GM19043 (cell line): Measurements from ENCODE around the gene PPP1R1A.

Experiments
- ATAC-seq: cut with Tn5 transposase; IDR thresholded peaks from one replicate; pipeline ENCODE4 v1.9.1; 2021; ENCODE audit warnings: low read depth; ENCODE audit not compliant: unreplicated experiment

The PPP1R1A gene

GRCh38 chr12:54588110-54588889 is at the start of gene PPP1R1A:
Gene PPP1R1A (minus strand): TSS chr12:54588659. CDS start chr12:54588488, 171 bp downstream.
- no peak for ATAC-seq

DNA sequence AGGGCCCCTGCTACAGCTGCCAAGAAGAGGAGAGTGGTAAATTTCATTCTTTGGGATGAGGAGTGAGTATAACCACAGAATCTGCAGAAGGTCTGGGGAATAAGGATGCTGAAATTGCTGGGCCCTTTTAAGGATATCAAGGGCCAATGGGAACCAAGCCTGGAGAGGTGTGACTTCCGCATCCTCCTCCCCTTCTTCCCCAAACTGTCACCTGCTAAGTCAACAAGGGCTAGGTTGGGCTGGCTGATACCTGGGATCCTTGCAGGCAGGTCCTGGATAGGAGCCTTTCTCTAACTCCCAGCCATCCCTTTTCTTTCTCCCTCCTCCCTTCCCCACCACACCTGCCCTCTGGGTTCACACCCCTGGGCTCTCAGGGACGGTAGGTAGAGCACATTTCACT is 46.3 kb upstream of the PPP1R1A start, which contains the start of gene LACRT:
Gene LACRT, minus strand, starts transcription at position 101 of the 400 bp plus-strand sequence. Its CDS starts 54 bp downstream, at position 47.
- no peak for ATAC-seq

DNA sequence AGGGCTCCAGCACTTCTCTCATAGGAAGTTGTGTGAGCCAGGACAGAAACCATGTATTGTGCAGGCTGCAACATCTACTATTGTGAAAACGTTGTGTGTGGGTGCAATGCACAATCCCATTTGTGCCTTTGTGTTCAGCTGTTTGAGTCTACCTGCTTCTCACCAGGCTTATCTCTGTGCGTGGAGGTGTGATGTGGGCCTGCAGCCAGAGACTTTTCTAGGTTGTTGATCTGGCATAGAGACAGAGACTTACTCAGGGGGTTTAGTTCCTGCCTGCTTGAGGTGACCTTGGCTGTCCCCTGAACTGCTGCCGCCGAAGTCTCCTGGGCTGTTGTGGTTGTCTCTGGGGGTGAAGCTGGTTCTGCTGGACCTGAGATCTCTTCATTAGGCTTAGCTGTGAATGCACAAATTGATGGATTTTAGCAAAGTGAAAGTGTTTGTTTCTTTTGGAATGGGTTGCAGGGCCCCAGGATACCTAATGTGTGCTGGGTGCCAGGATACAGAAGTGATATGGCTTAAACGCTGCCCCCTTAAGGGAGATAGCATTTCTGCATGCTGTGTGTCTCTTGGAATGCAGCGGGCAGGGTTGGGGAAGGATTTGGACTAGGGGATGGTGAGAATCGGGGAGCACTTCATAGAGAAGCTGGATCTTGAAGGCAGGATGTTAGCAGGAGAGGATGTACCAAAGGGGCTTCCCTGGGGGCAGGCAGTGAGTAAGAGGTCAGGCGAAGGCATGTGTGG is 43.7 kb upstream of the PPP1R1A start:
- no peak for ATAC-seq

DNA sequence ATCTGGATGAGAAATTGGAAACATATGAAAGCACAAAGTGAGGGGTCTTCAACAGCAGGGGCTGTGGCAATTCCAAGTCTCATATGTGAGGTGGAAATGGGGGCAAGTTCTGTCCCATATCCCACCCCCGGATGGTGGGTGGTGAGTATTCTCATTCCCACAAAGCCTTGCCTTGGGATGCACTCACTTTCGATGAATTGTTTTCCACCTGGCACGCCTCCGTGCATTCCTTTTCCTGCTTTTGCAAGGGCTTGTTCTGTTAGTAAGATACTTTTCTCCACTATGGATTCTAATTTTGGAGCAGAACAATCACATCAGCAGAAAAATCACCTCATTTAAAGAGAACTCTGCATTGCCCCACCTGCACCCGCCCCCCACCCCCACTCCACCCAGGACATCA is 43.1 kb upstream of the PPP1R1A start:
- no peak for ATAC-seq

- no peak for ATAC-seq
These were observed 41.5 kb upstream of the PPP1R1A start for GRCh38 chr12:54629925-54630324.

GRCh38 chr12:54628186-54628846 is 39.9 kb upstream of the PPP1R1A start:
- no peak for ATAC-seq

GRCh38 chr12:54627304-54627703 is 38.8 kb upstream of the PPP1R1A start:
- ATAC-seq: no peak

DNA sequence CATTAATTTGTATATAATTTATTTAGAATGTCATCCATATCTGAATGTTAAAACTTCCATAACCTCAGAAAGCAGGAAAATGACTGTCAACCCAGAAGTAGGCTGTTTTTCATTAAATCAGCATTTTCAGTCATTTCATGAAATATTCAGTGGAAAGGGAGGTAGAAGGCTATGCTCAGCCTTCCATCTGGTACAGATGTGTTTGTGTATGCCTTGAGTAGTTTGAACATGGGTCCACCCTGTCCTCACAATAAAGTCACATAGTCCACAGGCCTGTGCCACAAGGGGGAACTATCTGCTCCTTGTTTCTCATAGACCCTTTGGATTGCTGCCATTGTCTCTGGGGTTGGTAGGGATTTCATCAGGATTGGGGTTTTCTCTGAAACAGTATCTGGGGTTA is 37.1 kb upstream of the PPP1R1A start:
- no peak for ATAC-seq

DNA sequence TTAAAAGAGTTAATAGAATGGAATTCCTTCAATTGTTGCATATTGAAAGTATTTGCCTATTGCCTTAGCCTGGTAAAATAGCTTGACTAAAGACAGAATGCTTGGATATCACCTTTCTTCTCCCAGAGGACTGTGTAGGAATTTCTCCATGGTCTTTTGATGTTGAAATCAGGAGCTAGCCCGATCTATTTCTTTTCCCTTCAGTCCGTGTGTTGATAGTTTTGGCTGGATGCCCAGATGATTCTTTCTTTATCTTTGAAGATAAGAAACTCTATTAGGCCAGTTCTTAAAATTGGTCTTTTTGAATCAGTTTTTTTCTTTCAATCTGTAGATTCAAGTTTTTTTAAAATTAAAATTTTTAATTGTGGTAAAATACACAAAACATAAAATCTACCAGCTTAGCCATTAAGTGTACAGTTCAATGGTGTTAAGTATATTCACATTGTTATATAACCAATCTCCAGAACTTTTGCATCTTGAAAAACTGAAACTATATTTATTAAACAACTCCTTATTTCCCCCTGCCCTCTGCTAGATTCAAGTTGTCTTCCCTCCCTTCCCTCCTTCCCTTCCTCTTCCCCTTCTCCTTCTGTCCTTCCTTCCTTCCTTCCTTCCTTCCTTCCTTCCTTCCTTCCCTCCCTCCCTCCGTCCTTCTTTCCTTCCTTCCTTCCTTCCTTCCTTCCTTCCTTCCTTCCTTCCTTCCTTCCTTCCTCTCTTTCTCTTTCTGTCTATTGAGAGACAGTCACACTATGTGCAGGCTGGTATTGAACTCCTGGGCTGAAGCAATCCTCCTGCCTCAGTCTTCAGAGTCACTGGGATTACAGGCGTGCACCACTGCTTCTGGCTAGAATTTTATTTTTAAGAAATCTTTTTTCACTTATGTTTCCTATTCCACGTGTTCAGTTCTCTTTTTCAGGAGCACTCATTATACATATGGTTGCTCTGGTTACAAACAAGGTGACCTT is 36.1 kb upstream of the PPP1R1A start:
- no peak for ATAC-seq

GRCh38 chr12:54622463-54623183 is 34.2 kb upstream of the PPP1R1A start:
- no peak for ATAC-seq

- ATAC-seq: no peak
These were observed 28.6 kb upstream of the PPP1R1A start for GRCh38 chr12:54616933-54617680.

DNA sequence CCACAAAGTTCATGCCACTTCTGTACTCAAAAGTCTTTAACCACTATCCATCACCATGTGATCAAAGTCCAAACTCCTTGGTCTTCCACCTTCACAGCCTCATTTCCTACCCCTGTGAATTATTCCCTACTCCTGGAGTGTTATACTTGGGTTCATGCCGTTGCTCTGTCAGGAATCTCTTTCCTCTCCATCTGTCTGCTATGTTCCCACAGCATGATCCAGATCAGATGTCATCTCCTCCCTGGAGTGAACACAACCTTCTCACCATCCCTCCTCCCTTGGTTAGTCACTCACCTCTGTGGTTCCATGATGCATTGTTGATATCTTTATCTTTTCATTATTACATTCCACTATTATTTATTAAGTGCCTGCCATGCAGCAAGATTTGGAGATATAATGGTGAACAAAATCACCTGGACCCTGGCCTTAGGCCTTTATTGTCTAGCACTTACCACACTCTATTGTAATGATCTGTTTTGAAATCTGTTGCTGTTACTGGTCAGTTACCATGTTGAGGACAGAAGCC is 23.8 kb upstream of the PPP1R1A start:
- ATAC-seq: no peak

GRCh38 chr12:54611715-54612149 is 23.3 kb upstream of the PPP1R1A start:
- no peak for ATAC-seq

DNA sequence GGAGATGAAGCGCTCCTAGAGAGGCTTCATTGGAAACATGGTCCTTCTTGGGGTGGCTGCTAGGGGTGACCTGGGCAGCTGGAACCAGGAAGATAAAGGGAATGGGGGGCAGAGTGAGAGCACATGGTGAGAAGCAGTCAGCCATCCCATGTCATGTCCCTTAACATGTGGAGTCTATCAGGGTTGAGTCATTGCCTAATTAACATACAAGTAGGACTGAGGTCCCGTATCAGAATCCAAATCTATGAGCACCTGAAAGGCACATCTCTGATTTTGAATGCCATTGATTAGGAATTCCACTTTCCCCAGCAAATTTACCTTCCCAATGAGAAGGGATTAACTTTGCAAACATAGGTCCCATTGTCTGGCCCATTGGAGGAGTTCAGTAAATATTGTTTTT is 20.3 kb upstream of the PPP1R1A start:
- no peak for ATAC-seq

GRCh38 chr12:54608156-54608555 is 19.7 kb upstream of the PPP1R1A start:
- ATAC-seq: no peak

DNA sequence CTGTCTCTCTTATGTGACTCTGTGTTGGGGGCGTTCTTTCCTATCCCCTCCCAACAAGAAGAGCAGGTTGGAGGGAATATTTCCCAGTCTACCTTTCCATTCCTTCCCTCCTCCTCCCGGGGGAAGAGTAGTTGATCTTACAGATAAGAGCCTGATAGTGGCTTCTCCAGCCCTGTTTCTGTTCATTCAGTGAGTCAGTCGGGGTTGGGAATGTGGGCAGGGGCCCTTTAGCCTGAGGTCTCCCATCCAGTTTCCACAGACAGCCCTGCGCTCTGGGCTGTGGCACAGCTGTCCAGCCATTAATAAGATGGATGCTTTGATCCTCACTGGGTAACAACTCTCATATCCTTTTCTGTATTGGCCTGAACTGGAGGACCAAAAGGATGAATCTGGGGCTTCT is 18.1 kb upstream of the PPP1R1A start:
- ATAC-seq: no peak

DNA sequence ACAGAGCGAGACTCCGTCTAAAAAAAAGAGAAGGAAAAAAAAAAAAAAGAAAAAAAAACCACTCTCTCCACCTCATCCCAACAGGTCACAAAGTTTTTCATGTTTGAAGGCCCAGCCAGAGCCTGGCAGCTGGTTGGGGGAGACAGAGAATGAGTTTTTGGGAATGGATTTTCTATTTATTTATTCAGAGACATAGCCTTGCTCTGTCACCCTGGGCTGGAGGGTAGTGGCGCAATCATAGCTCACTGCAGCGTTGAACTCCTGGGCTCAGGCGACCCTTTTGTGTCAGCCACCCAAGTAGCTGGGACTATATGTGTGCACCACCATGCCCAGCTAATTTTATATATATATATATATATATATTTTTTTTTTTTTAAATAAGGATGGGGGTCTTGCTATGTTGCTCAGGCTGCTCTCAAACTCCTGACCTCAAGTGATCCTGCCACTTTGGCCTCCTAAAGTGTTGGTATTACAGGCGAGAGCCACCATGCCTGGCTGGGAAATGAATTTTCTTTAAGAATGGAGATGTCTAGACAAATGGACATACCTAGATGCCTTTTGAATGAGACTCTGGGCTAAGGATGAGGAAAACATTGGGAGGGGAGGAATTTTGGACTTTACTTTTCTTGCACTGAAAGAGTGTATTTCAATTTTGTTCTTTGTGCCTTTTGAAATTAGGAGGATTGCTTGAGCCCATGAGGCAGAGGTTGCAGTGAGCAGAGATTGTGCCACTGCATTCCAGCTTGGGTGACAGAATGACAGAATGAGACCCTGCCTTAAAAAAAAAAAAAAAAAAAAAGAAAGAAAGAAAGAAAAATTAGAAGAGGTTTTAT is 16.9 kb upstream of the PPP1R1A start:
- no peak for ATAC-seq

- ATAC-seq: no peak
These were observed 16.0 kb upstream of the PPP1R1A start for GRCh38 chr12:54604436-54604835.
